GM13977 (cell line): ENCODE measurements around the gene SPANXD.

Experiments used
- DNase-seq: peaks from one replicate; pipeline ENCODE4 v3.0.0; 2012; ENCODE audit warnings: low spot score
- CTCF ChIP-seq: IDR thresholded peaks from 2 replicates; pipeline ENCODE4 v1.5.1; 2012; ENCODE audit warnings: mild to moderate bottlenecking, control low read depth; ENCODE audit not compliant: insufficient read depth; ENCODE audit errors: extremely low read depth, missing control alignments
- in situ Hi-C: fragments of 300-500 bp; cut with MboI; formaldehyde crosslinking; loops from one replicate; pipeline ENCODE4 v1.12.0; 2022; ENCODE audit warnings: low sequenced_read_pairs, low pct_unique_long_range_greater_than_20kb, mixed read lengths, inconsistent platforms; ENCODE audit not compliant: unreplicated experiment

The SPANXD gene

GRCh38 chrX:141701072-141701471 lies 2.5 kb upstream of the SPANXD start:
- in situ Hi-C loops = no loop called here
- TF ChIP-seq CTCF = no peak
- DNase-seq = no peak

- no peak for TF ChIP-seq CTCF
- in situ Hi-C loops = no loop called here
- no peak for DNase-seq
Observed at GRCh38 chrX:141673946-141674345, 24.6 kb downstream of the SPANXD start.

- in situ Hi-C loops = no loop called here
- DNase-seq = no peak
- no peak for TF ChIP-seq CTCF
Observed at GRCh38 chrX:141669689-141670088, 28.9 kb downstream of the SPANXD start.

GRCh38 chrX:141668371-141668770 lies 30.2 kb downstream of the SPANXD start:
- in situ Hi-C loops = no loop called here
- DNase-seq = no peak
- no peak for TF ChIP-seq CTCF

- in situ Hi-C loops = no loop called here
- no peak for TF ChIP-seq CTCF
- no peak for DNase-seq
Observed at GRCh38 chrX:141662781-141663180, 35.8 kb downstream of the SPANXD start.

GRCh38 chrX:141652286-141652685 lies 46.3 kb downstream of the SPANXD start:
- TF ChIP-seq CTCF = no peak
- in situ Hi-C loops = no loop called here
- no peak for DNase-seq
